Measurements from ENCODE around the gene CMC1.
A peak's percentile ranks its signal among the peaks of the same experiment; 100 is the strongest.

The CMC1 gene

DNA sequence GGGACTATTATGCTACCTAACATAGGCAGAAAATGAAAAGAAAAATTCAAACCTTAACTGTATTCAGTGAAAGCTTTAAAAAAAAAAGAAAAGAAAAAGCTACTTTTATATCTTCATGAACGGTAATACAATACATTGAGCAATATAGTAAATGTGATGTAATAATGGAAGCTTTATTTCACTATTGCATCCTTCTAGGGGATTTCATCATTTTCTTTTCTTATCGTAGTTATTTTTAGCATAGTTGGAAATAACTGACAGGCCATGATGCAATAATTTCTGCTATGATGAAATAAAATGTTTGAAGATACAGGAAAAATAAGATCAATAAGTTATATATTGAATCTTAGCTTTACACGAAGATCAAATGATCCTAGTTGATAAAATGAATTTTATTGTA lies 66.8 kb downstream of the CMC1 start:
- no peak for DNase-seq

DNA sequence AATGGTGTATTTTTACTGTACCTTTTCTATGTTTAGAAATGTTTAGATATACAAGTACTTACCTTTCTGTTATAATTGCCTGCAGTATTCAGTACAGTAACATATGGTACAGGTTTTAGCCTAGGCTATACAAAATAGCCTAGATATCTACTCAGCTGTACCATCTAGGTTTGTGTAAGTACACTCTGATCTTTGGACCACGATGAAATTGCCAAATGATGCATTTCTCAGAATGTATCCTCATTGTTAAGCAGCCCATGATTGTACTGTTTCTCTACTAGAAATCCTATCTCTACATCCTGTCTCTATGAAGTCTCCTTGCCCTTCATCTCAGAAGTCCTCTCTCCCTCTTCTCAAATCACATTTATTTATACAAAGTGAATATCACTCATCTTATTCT lies 74.3 kb downstream of the CMC1 start:
- DNase-seq = no peak

DNA sequence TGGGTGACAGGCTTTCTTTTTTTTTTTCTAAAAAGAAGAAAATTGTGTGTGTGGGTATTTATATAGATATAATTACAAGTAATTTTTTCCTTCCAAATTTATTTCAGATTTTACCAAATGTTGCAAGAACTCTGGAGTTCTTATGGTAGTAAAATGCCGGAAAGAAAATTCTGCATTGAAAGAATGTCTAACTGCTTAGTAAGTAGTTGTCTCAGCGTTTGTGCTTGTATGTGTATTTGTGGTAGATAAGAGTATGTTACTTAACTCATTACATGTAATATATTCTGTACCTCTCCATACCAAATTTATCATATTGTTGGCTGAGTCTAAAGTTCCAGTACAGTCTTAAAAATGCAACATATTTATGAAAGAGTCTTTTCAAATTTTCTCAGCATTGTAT lies 74.8 kb downstream of the CMC1 start:
- DNase-seq = no peak

DNA sequence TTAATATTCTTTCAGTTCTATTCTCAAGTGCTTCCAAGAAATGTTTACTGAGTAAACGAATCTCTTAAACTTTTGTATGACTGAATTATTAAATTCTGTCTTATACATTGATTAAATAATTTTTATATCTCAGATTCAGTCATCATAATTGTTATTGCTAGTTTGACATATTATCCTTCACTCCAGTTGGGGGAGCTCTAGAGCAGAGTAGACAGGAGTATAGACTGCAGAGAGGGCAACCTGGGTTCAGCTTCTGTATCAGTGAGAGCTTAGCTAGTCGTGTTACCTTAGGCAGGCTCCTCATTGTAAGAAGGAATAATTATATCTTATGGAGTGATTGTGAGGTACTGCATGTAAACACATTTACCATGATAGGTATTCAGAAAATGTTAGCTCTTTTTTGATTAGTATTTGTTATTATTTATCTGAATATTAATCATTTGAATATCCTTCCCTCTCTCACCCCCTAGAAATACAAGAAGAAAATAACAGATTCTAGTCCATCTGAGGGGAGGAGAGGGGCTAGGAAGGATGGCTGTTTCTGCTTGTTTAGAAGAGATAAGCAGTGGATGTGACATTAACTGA lies 76.1 kb downstream of the CMC1 start:
- DNase-seq = peak; percentile 20 to 38

- no peak for DNase-seq
Measured at GRCh38 chr3:28320981-28321380, 79.6 kb downstream of the CMC1 start.

- DNase-seq = no peak
Measured at GRCh38 chr3:28322464-28322863, 81.0 kb downstream of the CMC1 start.

- peak; percentile 8 to 25 for DNase-seq
Measured at GRCh38 chr3:28326458-28326926, 85.1 kb downstream of the CMC1 start.

- DNase-seq = no peak
Measured at GRCh38 chr3:28328188-28329151, 87.1 kb downstream of the CMC1 start.

DNA sequence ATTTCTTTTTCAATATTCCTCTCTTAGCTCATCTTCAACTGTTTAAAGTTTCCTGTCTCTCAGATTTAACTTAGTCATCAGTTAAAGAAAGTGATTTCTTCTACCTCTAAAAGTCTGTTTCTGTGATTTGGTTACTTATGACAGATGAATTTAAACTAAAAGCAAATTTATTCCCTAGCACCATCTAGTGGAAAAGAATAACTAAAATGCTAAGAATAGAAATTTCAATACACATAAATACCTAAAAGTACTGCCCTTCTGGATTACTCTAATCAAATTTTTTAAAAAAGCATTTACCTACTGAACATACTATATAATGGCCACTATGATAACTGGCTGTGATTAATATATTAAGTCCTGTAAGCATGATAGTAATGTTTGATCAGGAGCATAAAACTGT lies 93.1 kb downstream of the CMC1 start:
- DNase-seq = no peak

DNA sequence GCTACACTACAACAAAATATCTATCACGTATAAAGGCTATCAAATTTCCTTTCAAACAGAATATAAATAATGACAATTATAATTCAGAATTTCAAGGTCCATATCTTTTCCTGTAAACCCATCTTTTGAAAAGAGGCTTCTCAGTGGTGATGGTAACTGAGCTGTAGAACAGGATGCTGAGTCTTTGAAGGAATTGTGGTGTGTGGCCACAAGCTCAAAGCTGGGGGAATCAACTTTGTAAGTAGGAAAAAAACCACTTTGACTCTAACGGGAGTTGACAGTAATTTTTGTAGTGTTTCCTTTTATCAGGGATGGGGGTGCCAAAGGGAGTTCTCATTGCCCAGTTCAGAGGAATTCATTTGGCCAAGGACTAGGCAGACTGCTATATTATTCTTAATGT lies 93.8 kb downstream of the CMC1 start:
- no peak for DNase-seq

GRCh38 chr3:28337230-28337629 lies 95.8 kb downstream of the CMC1 start:
- DNase-seq = no peak

DNA sequence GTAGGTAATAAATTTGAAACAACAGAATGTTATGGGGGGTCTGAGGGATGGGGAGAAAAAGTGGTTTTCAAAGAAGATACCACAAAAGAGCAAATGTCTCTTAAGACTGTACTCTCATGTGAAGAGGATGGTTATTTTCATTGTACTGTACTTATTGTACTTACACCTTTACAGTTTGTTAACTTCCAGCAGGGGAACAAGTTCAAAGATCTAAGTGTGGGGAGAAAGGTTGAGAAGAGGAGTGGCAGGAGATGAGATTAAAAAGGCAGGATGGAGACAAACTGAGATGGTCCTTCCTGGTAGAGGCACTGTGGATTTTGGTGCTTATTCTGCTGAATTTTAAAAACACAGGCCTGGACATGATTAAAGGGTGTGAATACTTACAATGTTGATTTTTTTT lies 101.7 kb downstream of the CMC1 start:
- no peak for DNase-seq

DNA sequence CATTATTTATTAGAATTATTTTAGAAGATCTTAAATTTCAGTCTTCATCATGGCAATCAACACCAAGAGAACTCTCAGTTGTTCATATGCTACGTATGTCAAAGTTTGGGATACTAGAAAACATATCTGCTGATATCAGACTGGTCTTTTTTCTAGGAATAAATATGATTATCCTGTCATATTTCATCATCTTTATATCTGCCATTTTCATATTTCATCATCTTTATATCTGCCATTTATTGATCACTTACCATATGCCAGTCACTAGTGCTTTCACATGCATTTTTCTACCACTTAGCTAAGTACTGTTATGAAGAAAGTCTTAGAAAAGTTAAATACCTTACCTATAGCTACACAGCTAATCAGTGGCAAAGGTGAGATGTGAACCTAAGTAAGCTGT lies 104.3 kb downstream of the CMC1 start:
- DNase-seq = no peak

DNA sequence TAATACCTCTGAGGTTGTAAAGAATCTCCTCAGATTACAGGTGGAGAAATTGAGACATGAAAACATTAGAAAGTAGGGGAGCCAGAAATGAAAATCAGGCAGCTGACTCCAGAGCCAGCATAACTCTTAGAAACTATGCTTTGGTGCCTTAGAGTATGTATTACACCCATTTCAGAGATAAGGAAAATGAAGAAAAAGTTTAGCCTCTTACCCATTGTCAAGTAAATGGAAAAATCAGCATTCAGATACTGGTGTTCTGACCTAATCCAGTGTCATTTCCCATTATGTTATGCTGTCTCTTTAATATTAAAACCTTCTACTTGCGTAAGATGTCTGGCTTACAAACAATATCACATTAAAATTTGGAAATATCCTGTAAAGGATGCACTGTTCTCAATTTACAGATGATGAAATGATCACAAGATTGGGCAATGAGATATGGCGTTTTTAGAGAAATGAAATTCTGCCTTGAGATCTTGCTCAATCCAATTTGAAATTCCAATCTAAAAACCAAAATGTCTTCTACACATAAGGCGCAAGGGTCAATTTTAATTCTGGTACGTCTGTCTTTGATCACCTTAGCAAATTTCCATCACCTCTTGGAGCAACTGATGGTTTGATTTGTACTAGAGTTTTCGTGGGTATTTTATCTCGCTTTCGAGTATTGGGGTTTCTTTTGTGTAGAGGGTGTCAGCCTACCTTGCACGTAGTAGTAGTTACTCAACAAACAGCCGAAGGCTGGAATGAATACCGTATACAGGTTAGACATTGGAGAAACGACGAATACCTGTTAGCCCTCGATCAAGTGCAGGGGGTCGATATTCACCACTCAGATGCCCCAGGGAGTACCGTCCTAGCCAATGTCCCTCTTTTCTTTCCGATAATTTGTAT lies 106.2 kb downstream of the CMC1 start:
- DNase-seq = no peak

DNA sequence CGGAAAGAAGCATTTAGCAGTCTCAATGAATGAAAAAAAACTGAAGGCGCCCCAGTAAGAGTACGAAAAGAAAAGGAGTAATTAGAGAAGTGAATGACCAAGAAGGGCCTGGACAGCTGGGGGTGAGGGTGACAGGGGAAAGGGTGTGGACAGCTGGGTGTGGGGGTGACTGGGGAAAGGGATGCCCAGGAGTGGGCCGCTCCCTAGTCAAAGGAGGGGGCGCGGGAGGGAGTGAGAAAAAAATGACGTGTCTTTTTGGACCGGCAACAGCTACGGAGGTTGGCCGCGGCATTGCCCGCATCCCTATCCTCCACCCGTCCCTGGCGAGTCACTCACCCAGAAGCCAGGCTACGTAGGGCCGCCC lies 106.8 kb downstream of the CMC1 start:
- DNase-seq = no peak

DNA sequence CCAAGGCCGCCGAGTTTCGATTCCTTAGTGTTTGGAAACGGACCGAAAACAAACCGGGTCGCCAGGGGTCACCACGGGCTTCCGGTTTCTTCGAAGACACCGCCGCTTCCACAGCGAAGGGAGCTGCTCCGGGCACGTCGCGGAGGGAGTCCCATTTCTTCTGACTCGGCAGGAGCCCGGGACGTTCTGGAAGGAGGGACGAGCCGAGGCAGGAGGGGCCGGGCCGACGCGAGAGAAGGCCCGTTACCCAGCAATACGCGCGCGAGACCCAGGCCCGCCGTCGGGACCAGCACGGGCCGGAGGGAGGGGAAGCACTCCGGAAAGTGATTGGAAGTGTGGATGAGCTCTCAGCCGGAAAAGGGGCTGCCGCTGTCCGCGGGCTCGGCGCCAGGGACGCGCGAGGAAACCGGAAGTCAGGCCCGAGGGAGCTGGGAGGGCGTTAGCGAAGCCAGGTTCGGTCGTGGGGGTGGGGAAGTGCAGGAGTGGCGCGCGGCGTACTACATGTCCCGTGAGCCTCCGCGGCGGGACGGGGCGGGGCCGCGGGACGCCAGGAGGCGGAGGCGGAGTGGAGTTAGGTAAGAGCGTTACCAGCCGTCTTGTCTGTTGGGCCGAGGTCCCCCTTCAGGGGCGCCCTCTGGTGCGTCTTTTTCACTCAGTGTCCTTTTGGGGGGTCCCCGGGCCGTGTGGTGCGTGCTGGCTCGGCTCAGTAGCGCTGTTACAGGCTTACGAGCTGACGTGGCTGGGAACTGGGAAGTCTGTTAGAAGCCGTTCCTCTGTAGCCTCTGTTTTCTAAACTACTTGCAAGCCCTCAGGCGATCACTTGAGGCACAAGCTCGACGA lies 107.4 kb downstream of the CMC1 start, which contains the start of the genes AZI2 and ZCWPW2:
AZI2 (minus strand) TSS at position 196 of the 840 bp plus-strand sequence. CDS start 8,207 bp downstream, outside the sequence.
ZCWPW2 (plus strand) TSS at position 93 of the 840 bp plus-strand sequence. CDS start 64,348 bp downstream, outside the sequence.
- DNase-seq = peak; percentile 91

DNA sequence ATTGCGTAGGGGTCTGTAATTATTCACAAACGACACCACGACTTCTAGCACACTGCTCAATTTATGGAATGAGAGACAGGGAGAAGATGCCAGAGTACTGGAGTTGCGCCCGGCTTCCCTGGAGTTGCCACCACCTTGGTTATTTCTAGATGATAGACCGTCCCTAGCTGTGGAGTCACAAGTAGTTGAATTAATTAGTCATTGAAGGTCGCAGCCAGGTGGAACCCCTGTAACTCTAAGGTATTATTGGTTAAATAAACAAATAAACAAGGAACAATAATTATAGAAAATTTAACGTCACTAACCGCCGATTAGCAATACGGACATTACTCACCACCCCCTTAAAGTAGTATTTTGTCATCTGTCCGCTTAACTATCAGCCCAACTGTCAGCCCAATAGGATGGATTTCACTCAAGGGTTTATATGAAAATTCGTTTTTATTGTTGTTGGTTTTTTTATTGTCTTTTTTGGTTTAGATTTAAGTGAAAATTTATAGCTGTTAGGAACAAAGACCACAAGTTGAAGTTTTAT lies 108.1 kb downstream of the CMC1 start:
- DNase-seq = no peak

Data from activated CD4-positive, alpha-beta T cell treated with anti-CD3 and anti-CD28 coated beads for 4 hours (primary cell).